ENCODE data around the gene UCN2. TPM values are rescaled to one million over a fixed set of nuclear protein-coding genes. Genes with fewer than 3 reads are reported as not detected.

Gene UCN2
- total and polyA plus RNA-seq, 9 of the 15 experiments (the other 6 are each of a cell fraction or from before 2014, with no cell fraction given) = 0.08 to 0.11 TPM; not detected in 7

DNA sequence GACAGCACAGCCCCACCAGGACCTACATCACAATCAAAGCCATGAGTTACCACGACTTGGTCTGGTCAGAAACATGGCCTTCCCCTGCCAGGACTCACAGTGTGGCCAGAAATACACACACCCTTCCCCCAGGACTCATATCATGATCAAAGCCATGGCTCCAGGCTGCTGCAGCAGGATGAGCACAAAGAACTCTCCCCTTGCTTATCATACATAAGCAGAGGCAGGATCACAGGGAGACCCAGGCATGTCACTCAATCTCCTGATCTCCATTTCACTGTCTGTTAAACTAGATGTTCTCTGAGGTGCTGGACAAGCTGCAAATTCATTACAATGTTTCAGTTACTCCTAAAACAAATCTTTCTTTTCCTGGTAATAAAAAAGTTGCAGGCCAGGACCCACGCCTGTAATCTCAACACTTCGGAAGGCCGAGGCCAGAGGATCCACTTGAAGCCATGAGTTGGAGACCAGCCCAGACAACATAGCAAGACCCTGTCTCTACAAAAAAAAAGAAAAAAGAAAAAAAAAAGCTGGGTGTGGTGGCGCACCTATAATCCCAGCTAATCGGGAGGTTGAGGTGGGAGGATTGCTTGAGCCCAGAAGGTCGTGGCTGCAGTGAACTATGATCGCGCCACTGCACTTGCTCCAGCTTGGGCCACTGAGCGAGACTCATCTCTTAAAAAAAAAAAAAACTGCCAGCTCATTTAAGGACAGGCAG, 8.2 kb downstream of the UCN2 start (continued):
- TF ChIP-seq, protein P1, sequence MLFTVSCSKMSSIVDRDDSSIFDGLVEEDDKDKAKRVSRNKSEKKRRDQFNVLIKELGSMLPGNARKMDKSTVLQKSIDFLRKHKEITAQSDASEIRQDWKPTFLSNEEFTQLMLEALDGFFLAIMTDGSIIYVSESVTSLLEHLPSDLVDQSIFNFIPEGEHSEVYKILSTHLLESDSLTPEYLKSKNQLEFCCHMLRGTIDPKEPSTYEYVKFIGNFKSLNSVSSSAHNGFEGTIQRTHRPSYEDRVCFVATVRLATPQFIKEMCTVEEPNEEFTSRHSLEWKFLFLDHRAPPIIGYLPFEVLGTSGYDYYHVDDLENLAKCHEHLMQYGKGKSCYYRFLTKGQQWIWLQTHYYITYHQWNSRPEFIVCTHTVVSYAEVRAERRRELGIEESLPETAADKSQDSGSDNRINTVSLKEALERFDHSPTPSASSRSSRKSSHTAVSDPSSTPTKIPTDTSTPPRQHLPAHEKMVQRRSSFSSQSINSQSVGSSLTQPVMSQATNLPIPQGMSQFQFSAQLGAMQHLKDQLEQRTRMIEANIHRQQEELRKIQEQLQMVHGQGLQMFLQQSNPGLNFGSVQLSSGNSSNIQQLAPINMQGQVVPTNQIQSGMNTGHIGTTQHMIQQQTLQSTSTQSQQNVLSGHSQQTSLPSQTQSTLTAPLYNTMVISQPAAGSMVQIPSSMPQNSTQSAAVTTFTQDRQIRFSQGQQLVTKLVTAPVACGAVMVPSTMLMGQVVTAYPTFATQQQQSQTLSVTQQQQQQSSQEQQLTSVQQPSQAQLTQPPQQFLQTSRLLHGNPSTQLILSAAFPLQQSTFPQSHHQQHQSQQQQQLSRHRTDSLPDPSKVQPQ (CRISPR knock-in tag; IDR thresholded peaks at IDR 0.05; ENCODE audit: borderline replicate concordance) = no peak
- TF ChIP-seq, protein P2, sequence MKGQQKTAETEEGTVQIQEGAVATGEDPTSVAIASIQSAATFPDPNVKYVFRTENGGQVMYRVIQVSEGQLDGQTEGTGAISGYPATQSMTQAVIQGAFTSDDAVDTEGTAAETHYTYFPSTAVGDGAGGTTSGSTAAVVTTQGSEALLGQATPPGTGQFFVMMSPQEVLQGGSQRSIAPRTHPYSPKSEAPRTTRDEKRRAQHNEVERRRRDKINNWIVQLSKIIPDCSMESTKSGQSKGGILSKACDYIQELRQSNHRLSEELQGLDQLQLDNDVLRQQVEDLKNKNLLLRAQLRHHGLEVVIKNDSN (CRISPR knock-in tag; IDR thresholded peaks at IDR 0.05) = no peak
- peak; percentile 90 for TF ChIP-seq ARID1B (IDR thresholded peaks at IDR 0.05)
- TF ChIP-seq KDM5B (IDR thresholded peaks at IDR 0.05; ENCODE audit: insufficient replicate concordance, low read depth, low read length) = no peak
- no peak for TF ChIP-seq RBM14 (IDR thresholded peaks at IDR 0.05; ENCODE audit: borderline replicate concordance, insufficient read depth, low read depth, low read length)
- no peak for TF ChIP-seq KLF10 (CRISPR knock-in tag; IDR thresholded peaks at IDR 0.05)
- no peak for TF ChIP-seq NR1H2 (CRISPR knock-in tag; IDR thresholded peaks at IDR 0.05)
- TF ChIP-seq, protein P3, sequence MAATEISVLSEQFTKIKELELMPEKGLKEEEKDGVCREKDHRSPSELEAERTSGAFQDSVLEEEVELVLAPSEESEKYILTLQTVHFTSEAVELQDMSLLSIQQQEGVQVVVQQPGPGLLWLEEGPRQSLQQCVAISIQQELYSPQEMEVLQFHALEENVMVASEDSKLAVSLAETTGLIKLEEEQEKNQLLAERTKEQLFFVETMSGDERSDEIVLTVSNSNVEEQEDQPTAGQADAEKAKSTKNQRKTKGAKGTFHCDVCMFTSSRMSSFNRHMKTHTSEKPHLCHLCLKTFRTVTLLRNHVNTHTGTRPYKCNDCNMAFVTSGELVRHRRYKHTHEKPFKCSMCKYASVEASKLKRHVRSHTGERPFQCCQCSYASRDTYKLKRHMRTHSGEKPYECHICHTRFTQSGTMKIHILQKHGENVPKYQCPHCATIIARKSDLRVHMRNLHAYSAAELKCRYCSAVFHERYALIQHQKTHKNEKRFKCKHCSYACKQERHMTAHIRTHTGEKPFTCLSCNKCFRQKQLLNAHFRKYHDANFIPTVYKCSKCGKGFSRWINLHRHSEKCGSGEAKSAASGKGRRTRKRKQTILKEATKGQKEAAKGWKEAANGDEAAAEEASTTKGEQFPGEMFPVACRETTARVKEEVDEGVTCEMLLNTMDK (IDR thresholded peaks at IDR 0.05; ENCODE audit: borderline replicate concordance, insufficient read depth, low read depth, low read length, poor library complexity, severe bottlenecking) = no peak
- TF ChIP-seq ETV6 (IDR thresholded peaks at IDR 0.05; ENCODE audit: borderline replicate concordance in 1 of 2, low read depth in 2 of 2, low read length in 1 of 2) = no peak
- no peak for TF ChIP-seq ETV6 (CRISPR knock-in tag; IDR thresholded peaks at IDR 0.05; ENCODE audit: borderline replicate concordance)
- TF ChIP-seq GATAD2B (IDR thresholded peaks at IDR 0.05; ENCODE audit: borderline replicate concordance) = 0 out of 2 replicates have a peak, but pooled peaks have one; percentile 29
- TF ChIP-seq, protein P4, sequence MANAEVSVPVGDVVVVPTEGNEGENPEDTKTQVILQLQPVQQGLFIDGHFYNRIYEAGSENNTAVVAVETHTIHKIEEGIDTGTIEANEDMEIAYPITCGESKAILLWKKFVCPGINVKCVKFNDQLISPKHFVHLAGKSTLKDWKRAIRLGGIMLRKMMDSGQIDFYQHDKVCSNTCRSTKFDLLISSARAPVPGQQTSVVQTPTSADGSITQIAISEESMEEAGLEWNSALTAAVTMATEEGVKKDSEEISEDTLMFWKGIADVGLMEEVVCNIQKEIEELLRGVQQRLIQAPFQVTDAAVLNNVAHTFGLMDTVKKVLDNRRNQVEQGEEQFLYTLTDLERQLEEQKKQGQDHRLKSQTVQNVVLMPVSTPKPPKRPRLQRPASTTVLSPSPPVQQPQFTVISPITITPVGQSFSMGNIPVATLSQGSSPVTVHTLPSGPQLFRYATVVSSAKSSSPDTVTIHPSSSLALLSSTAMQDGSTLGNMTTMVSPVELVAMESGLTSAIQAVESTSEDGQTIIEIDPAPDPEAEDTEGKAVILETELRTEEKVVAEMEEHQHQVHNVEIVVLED (CRISPR knock-in tag; IDR thresholded peaks at IDR 0.05) = no peak
- no peak for TF ChIP-seq STAG1 (CRISPR knock-in tag; IDR thresholded peaks at IDR 0.05; ENCODE audit: borderline replicate concordance)
- peak; percentile 34 for TF ChIP-seq DACH1 (IDR thresholded peaks at IDR 0.05; ENCODE audit: partially characterized antibody)
- no peak for TF ChIP-seq POU5F1 (IDR thresholded peaks at IDR 0.05; ENCODE audit: borderline replicate concordance, low read depth, low read length, partially characterized antibody)
- peak; percentile 88 for TF ChIP-seq TEAD4 (IDR thresholded peaks at IDR 0.05; ENCODE audit: low read length)
- no peak for TF ChIP-seq TEAD4 (CRISPR knock-in tag; IDR thresholded peaks at IDR 0.05; ENCODE audit: borderline replicate concordance)
- no peak for TF ChIP-seq KLF1 (tag; IDR thresholded peaks at IDR 0.05)
- TF ChIP-seq, protein P5, sequence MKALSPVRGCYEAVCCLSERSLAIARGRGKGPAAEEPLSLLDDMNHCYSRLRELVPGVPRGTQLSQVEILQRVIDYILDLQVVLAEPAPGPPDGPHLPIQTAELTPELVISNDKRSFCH (CRISPR knock-in tag; IDR thresholded peaks at IDR 0.05) = no peak
- TF ChIP-seq, protein P5 (tag; IDR thresholded peaks at IDR 0.05) = no peak

Measured in K562 (cell line).